Measurements from ENCODE around the gene DLGAP1.

The DLGAP1 gene

DNA sequence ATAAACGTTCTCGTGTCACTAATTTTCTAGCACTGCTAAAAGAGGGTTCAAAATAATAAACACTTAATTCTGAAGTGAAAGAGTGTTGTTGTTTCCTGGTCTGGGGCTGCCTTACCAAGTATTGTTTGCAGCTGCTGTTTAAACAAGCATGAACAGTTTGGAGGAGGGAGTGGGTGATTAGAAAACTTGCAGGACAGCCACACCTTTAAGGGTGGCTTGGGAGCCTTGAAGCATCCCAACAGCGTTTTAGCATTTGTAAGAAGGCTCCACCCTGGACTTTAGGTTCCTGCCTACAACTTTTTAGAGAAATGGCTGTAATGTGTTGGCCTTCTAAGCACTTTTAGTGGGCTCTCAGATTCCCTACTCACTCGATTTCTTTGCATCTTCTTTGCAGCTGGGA lies 633.6 kb downstream of the DLGAP1 start:
- Histone ChIP-seq H3K27me3 (ENCODE audit: low read length) (no peaks in the 10 kb centered on the region), H3K9ac (ENCODE audit: low read length) (no peak overlapping the region), H3K9me2 (replicated peaks; ENCODE audit: insufficient read depth, low read length) (no peaks in the 10 kb centered on the region), H3K36me3 (ENCODE audit: low read length) (no peaks in the 10 kb centered on the region), H3F3A (ENCODE audit: insufficient read depth) (no peaks in the 10 kb centered on the region), H3K4me2 (ENCODE audit: low read depth, low read length, poor library complexity, severe bottlenecking) (no peak overlapping the region), H4K20me1 (ENCODE audit: low read depth, low read length) (no peaks in the 10 kb centered on the region), H2AFZ (ENCODE audit: low read depth, low read length, severe bottlenecking) (no peak overlapping the region), H3K9me3 (ENCODE audit: insufficient read depth, low read length) (no peaks in the 10 kb centered on the region), H3K4me3 (ENCODE audit: insufficient read depth, low read length, poor library complexity, severe bottlenecking) (no peak overlapping the region), H3K79me2 (ENCODE audit: insufficient read depth, low read length) (no peaks in the 10 kb centered on the region), H3K27ac (ENCODE audit: low read depth, low read length) (no peak overlapping the region)
- TF ChIP-seq EZH2phosphoT487 (conservative IDR thresholded peaks at IDR 0.05; ENCODE audit: low read length): no peak
- TF ChIP-seq, protein P1, sequence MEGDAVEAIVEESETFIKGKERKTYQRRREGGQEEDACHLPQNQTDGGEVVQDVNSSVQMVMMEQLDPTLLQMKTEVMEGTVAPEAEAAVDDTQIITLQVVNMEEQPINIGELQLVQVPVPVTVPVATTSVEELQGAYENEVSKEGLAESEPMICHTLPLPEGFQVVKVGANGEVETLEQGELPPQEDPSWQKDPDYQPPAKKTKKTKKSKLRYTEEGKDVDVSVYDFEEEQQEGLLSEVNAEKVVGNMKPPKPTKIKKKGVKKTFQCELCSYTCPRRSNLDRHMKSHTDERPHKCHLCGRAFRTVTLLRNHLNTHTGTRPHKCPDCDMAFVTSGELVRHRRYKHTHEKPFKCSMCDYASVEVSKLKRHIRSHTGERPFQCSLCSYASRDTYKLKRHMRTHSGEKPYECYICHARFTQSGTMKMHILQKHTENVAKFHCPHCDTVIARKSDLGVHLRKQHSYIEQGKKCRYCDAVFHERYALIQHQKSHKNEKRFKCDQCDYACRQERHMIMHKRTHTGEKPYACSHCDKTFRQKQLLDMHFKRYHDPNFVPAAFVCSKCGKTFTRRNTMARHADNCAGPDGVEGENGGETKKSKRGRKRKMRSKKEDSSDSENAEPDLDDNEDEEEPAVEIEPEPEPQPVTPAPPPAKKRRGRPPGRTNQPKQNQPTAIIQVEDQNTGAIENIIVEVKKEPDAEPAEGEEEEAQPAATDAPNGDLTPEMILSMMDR (IDR thresholded peaks at IDR 0.05; ENCODE audit: insufficient read depth, low read length, poor library complexity, severe bottlenecking): no peak

DNA sequence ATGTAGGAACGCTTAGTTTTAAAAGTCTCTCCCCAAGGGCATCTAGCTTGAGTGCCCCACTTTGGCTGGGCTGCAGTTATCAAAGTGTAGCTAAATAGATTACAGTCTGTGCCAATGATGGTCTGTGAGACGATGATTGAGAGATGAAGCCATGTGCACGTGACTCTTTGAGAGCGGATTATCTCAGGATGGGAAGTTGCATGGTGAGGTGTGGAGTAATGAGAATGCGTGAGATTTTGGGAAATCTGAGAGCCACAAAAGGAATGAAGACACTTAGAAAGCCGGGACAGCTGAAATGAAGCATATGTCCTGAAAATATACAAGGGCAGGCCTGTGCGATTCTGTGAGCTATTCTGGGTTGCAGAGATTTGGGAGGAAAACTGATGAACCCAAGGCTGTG lies 635.1 kb downstream of the DLGAP1 start:
- Histone ChIP-seq H3K27ac (ENCODE audit: low read depth, low read length) (no peak overlapping the region), H3K79me2 (ENCODE audit: insufficient read depth, low read length) (no peaks in the 10 kb centered on the region), H3K9ac (ENCODE audit: low read length) (no peak overlapping the region), H3K36me3 (ENCODE audit: low read length) (no peaks in the 10 kb centered on the region), H2AFZ (ENCODE audit: low read depth, low read length, severe bottlenecking) (no peak overlapping the region), H3K27me3 (ENCODE audit: low read length) (no peaks in the 10 kb centered on the region), H3K4me3 (ENCODE audit: insufficient read depth, low read length, poor library complexity, severe bottlenecking) (no peak overlapping the region), H3K9me3 (ENCODE audit: insufficient read depth, low read length) (no peaks in the 10 kb centered on the region), H3K9me2 (replicated peaks; ENCODE audit: insufficient read depth, low read length) (no peaks in the 10 kb centered on the region), H3K4me2 (ENCODE audit: low read depth, low read length, poor library complexity, severe bottlenecking) (no peak overlapping the region), H4K20me1 (ENCODE audit: low read depth, low read length) (no peaks in the 10 kb centered on the region), H3F3A (ENCODE audit: insufficient read depth) (no peaks in the 10 kb centered on the region)
- no peak for TF ChIP-seq EZH2phosphoT487 (conservative IDR thresholded peaks at IDR 0.05; ENCODE audit: low read length)
- TF ChIP-seq, protein P1 (IDR thresholded peaks at IDR 0.05; ENCODE audit: insufficient read depth, low read length, poor library complexity, severe bottlenecking): no peak

DNA sequence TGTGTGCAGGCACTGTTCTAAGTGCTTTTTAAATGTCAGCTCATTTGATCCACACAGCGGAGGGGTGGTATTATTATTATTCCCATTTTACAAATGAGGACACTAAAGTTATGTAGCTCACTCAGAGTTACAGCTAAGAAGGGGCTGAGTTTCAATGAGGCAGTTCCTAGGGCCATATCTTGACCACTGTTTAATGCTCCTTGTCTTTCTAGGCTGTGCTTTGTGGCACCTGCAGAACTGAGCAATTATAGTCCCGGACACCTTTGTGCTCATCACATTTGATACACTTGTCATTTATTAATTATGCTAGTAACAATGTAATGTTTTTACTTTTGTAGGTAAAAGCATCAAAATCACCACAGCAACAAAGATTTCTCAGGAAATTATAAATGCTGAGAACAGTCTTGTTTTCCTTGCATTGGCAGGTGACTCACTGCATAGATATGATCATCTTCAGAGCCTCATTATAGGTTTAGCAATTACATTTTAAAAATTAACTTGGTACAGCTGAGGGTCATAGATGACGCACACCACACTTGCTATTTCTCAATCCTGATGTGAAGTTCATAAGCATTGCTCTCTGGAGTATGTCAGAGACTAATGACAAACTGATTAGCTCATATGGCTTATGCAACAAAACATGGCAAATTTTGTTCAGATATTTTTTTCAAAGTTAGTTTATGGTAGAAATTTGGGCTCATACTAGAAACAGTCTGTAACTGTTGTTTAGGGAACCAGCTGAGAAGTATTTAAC lies 638.3 kb downstream of the DLGAP1 start:
- Histone ChIP-seq H3K9me2 (replicated peaks; ENCODE audit: insufficient read depth, low read length) (no peaks in the 10 kb centered on the region), H3K4me2 (ENCODE audit: low read depth, low read length, poor library complexity, severe bottlenecking) (no peak overlapping the region), H3K4me3 (ENCODE audit: insufficient read depth, low read length, poor library complexity, severe bottlenecking) (no peak overlapping the region), H3K9ac (ENCODE audit: low read length) (no peak overlapping the region), H3K36me3 (ENCODE audit: low read length) (no peaks in the 10 kb centered on the region), H3K79me2 (ENCODE audit: insufficient read depth, low read length) (no peaks in the 10 kb centered on the region), H3K9me3 (ENCODE audit: insufficient read depth, low read length) (no peaks in the 10 kb centered on the region), H3F3A (ENCODE audit: insufficient read depth) (no peaks in the 10 kb centered on the region), H2AFZ (ENCODE audit: low read depth, low read length, severe bottlenecking) (no peak overlapping the region), H3K27me3 (ENCODE audit: low read length) (no peaks in the 10 kb centered on the region), H4K20me1 (ENCODE audit: low read depth, low read length) (no peaks in the 10 kb centered on the region), H3K27ac (ENCODE audit: low read depth, low read length) (no peak overlapping the region)
- TF ChIP-seq EZH2phosphoT487 (conservative IDR thresholded peaks at IDR 0.05; ENCODE audit: low read length): no peak
- TF ChIP-seq, protein P1 (IDR thresholded peaks at IDR 0.05; ENCODE audit: insufficient read depth, low read length, poor library complexity, severe bottlenecking): no peak
